Measurements from ENCODE around the gene HNRNPCL4. TPM values are rescaled to one million over a fixed set of nuclear protein-coding genes. Genes with fewer than 3 reads are reported as not detected.
"Not testable (repeated sequence)": the region's sequence is repeated elsewhere in the genome, so short reads cannot be mapped to it uniquely, and the experiment has no call there.

Gene HNRNPCL4
- not detected in 2 replicates for polyA plus RNA-seq (2013)

DNA sequence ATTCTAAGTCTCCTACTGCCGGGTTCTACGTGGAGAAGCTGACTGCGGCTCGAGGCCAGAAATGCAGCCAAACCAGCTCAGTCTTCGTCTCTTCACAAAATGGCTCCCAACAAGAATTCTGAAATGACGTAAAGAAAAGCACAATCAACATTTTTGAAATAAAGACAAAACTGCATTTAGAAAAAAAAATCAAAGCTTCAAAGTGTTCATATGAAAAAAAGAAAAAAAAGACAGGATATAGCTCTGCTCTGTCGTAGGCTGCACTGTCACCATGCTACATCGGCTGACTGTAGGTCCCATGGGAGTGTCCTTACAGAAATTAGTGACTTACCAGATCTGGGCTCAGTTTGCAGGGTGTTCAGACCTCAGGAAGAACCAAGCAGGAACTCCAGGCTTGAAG lies at the start of gene HNRNPCL4:
TSS of gene HNRNPCL4 (minus strand) at position 101 of the 400 bp plus-strand sequence. CDS start 164 bp downstream, outside the sequence.
- not testable (repeated sequence) for H3K79me1 ChIP-seq (ENCODE audit: low read length); H3K79me2 ChIP-seq (ENCODE audit: control insufficient read depth, insufficient read depth, low read length, poor library complexity); H3K4ac ChIP-seq (ENCODE audit: low read depth, low read length); DNase-seq; H3K18ac ChIP-seq (ENCODE audit: low read length); H4K8ac ChIP-seq (ENCODE audit: low read depth, low read length); H3K27ac ChIP-seq (ENCODE audit: low read depth, low read length); H2BK12ac ChIP-seq (ENCODE audit: low read length); H3K9ac ChIP-seq (ENCODE audit: low read length); H4K12ac ChIP-seq (ENCODE audit: low read depth, low read length); H3K23ac ChIP-seq (ENCODE audit: low read length); H3K4me1 ChIP-seq (ENCODE audit: control insufficient read depth in 1 of 2, insufficient read depth in 2 of 2, low read length in 2 of 2); H2BK120ac ChIP-seq (ENCODE audit: insufficient read depth, low read length, poor library complexity); H3K14ac ChIP-seq (ENCODE audit: low read length); H3K36me3 ChIP-seq (ENCODE audit: control insufficient read depth in 1 of 2, insufficient read depth in 2 of 2, low read length in 2 of 2); H2AFZ ChIP-seq (ENCODE audit: insufficient read depth, low read length, poor library complexity); H2AK5ac ChIP-seq (ENCODE audit: low read length); H4K91ac ChIP-seq (ENCODE audit: low read depth, low read length); H3K9me3 ChIP-seq (ENCODE audit: insufficient read depth, low read depth, low read length); H3K27me3 ChIP-seq (ENCODE audit: insufficient read depth, low read length); H2BK5ac ChIP-seq (ENCODE audit: low read depth, low read length, poor library complexity); H3K4me2 ChIP-seq (ENCODE audit: low read length); H3K4me3 ChIP-seq (ENCODE audit: low read depth, low read length)
- WGBS (ENCODE audit: extremely low coverage, insufficient coverage, insufficient read length), result no CpG with 5 or more reads among the region's 8 CpGs

GRCh38 chr1:13208712-13209111 lies 43.3 kb upstream of the HNRNPCL4 start:
- H3K14ac ChIP-seq (ENCODE audit: low read length); H2BK120ac ChIP-seq (ENCODE audit: insufficient read depth, low read length, poor library complexity); H3K27me3 ChIP-seq (ENCODE audit: insufficient read depth, low read length); H2AFZ ChIP-seq (ENCODE audit: insufficient read depth, low read length, poor library complexity); DNase-seq; H4K91ac ChIP-seq (ENCODE audit: low read depth, low read length); H2AK5ac ChIP-seq (ENCODE audit: low read length); H3K4me1 ChIP-seq (ENCODE audit: control insufficient read depth in 1 of 2, insufficient read depth in 2 of 2, low read length in 2 of 2); H2BK12ac ChIP-seq (ENCODE audit: low read length); H4K12ac ChIP-seq (ENCODE audit: low read depth, low read length); H3K4me2 ChIP-seq (ENCODE audit: low read length); H3K18ac ChIP-seq (ENCODE audit: low read length); H3K4me3 ChIP-seq (ENCODE audit: low read depth, low read length); H3K79me1 ChIP-seq (ENCODE audit: low read length); H3K9ac ChIP-seq (ENCODE audit: low read length); H3K9me3 ChIP-seq (ENCODE audit: insufficient read depth, low read depth, low read length); H3K23ac ChIP-seq (ENCODE audit: low read length); H3K79me2 ChIP-seq (ENCODE audit: control insufficient read depth, insufficient read depth, low read length, poor library complexity); H3K4ac ChIP-seq (ENCODE audit: low read depth, low read length); H3K27ac ChIP-seq (ENCODE audit: low read depth, low read length); H4K8ac ChIP-seq (ENCODE audit: low read depth, low read length); H2BK5ac ChIP-seq (ENCODE audit: low read depth, low read length, poor library complexity); H3K36me3 ChIP-seq (ENCODE audit: control insufficient read depth in 1 of 2, insufficient read depth in 2 of 2, low read length in 2 of 2): not testable (repeated sequence)
- WGBS (ENCODE audit: extremely low coverage, insufficient coverage, insufficient read length), result no CpG with 5 or more reads among the region's 9 CpGs

GRCh38 chr1:13201309-13201708 lies 35.9 kb upstream of the HNRNPCL4 start, which contains the start of gene PRAMEF13:
TSS of gene PRAMEF13 (minus strand) at chr1:13201409. CDS start at chr1:13199589, 1,820 bp downstream.
- WGBS (ENCODE audit: extremely low coverage, insufficient coverage, insufficient read length), result no CpG with 5 or more reads among the region's 5 CpGs

GRCh38 chr1:13171548-13171947 lies 6.1 kb upstream of the HNRNPCL4 start, which contains the start of gene PRAMEF9:
TSS of gene PRAMEF9 (plus strand) at chr1:13171848. CDS start at chr1:13175281, 3,433 bp downstream.
- not testable (repeated sequence) for H3K9me3 ChIP-seq (ENCODE audit: insufficient read depth, low read depth, low read length); H3K79me1 ChIP-seq (ENCODE audit: low read length); H3K79me2 ChIP-seq (ENCODE audit: control insufficient read depth, insufficient read depth, low read length, poor library complexity); H4K91ac ChIP-seq (ENCODE audit: low read depth, low read length); H3K18ac ChIP-seq (ENCODE audit: low read length); H4K8ac ChIP-seq (ENCODE audit: low read depth, low read length); DNase-seq; H3K4ac ChIP-seq (ENCODE audit: low read depth, low read length); H2BK12ac ChIP-seq (ENCODE audit: low read length); H2BK5ac ChIP-seq (ENCODE audit: low read depth, low read length, poor library complexity); H2BK120ac ChIP-seq (ENCODE audit: insufficient read depth, low read length, poor library complexity); H3K9ac ChIP-seq (ENCODE audit: low read length); H2AFZ ChIP-seq (ENCODE audit: insufficient read depth, low read length, poor library complexity); H3K14ac ChIP-seq (ENCODE audit: low read length); H2AK5ac ChIP-seq (ENCODE audit: low read length); H4K12ac ChIP-seq (ENCODE audit: low read depth, low read length); H3K36me3 ChIP-seq (ENCODE audit: control insufficient read depth in 1 of 2, insufficient read depth in 2 of 2, low read length in 2 of 2); H3K23ac ChIP-seq (ENCODE audit: low read length); H3K27ac ChIP-seq (ENCODE audit: low read depth, low read length); H3K4me2 ChIP-seq (ENCODE audit: low read length); H3K4me1 ChIP-seq (ENCODE audit: control insufficient read depth in 1 of 2, insufficient read depth in 2 of 2, low read length in 2 of 2); H3K4me3 ChIP-seq (ENCODE audit: low read depth, low read length); H3K27me3 ChIP-seq (ENCODE audit: insufficient read depth, low read length)
- no CpG with 5 or more reads among the region's 2 CpGs for WGBS (ENCODE audit: extremely low coverage, insufficient coverage, insufficient read length)

More at GRCh38 chr1:13201309-13201708, 35.9 kb upstream of the HNRNPCL4 start, which contains the start of gene PRAMEF13:
- not testable (repeated sequence) for H3K4me1 ChIP-seq (ENCODE audit: control insufficient read depth in 1 of 2, insufficient read depth in 2 of 2, low read length in 2 of 2); H3K4me3 ChIP-seq (ENCODE audit: low read depth, low read length); H3K27ac ChIP-seq (ENCODE audit: low read depth, low read length); H3K27me3 ChIP-seq (ENCODE audit: insufficient read depth, low read length); H2AK5ac ChIP-seq (ENCODE audit: low read length); DNase-seq; H4K12ac ChIP-seq (ENCODE audit: low read depth, low read length); H3K18ac ChIP-seq (ENCODE audit: low read length); H3K23ac ChIP-seq (ENCODE audit: low read length); H2BK5ac ChIP-seq (ENCODE audit: low read depth, low read length, poor library complexity); H3K79me2 ChIP-seq (ENCODE audit: control insufficient read depth, insufficient read depth, low read length, poor library complexity); H3K14ac ChIP-seq (ENCODE audit: low read length); H4K8ac ChIP-seq (ENCODE audit: low read depth, low read length); H3K9me3 ChIP-seq (ENCODE audit: insufficient read depth, low read depth, low read length); H2BK120ac ChIP-seq (ENCODE audit: insufficient read depth, low read length, poor library complexity); H2AFZ ChIP-seq (ENCODE audit: insufficient read depth, low read length, poor library complexity); H2BK12ac ChIP-seq (ENCODE audit: low read length); H3K79me1 ChIP-seq (ENCODE audit: low read length); H3K4me2 ChIP-seq (ENCODE audit: low read length); H3K9ac ChIP-seq (ENCODE audit: low read length); H3K4ac ChIP-seq (ENCODE audit: low read depth, low read length); H4K91ac ChIP-seq (ENCODE audit: low read depth, low read length); H3K36me3 ChIP-seq (ENCODE audit: control insufficient read depth in 1 of 2, insufficient read depth in 2 of 2, low read length in 2 of 2)
